Measurements from ENCODE around the gene ZNF777.
"Not testable (repeated sequence)": the region's sequence is repeated elsewhere in the genome, so short reads cannot be mapped to it uniquely, and the experiment has no call there.

ZNF777 gene

GRCh38 chr7:149460493-149461277 lies at the start of gene ZNF777:
Gene ZNF777 (minus strand): TSS chr7:149461062. CDS start chr7:149456022, 5,040 bp downstream.
- DNase-seq (ENCODE audit: low read depth in 2 of 3, low spot score in 1 of 3) = peak; percentile 64 to 75 (median 73)

GRCh38 chr7:149510248-149510647 lies 49.4 kb upstream of the ZNF777 start:
- no peak for DNase-seq (ENCODE audit: low read depth in 2 of 3, low spot score in 1 of 3)

DNA sequence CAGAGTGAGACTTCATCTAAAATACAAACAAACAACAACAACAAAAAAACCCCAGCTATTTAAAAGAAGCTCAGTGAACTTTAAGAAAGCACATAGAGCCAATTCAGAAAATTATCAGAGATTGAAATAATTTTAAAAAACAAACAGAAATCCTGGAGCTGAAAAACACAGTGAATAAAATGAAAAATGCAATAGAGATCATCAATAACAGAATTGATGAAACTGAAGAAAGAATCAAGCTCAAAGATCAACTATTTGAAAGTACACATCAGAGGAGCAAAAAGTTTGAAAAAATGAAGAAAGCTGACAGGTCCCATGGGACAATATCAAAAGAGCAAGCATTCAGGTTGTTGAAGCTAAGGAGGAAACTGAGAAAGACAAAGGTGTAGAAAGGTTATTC lies 48.9 kb upstream of the ZNF777 start:
- DNase-seq (ENCODE audit: low read depth in 2 of 3, low spot score in 1 of 3) = no peak

DNA sequence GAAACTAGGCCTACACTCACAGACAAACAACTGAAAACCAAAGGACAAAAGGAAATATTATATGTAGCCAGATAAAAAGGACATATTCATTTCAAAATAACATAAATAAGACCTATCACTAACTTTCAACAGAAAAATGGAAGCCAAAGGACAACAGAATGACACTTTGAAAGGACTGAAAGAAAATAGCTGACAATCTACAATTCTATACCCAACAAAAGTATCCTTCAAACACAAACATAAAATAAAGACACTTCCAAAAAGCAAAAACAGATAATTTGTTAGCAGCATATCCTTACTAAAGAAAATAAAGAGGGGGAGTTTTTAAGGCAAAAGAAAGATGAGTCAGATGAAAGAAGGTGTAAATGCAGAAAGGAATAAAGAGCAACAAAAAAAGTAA lies 44.7 kb upstream of the ZNF777 start:
- no peak for DNase-seq (ENCODE audit: low read depth in 2 of 3, low spot score in 1 of 3)

DNA sequence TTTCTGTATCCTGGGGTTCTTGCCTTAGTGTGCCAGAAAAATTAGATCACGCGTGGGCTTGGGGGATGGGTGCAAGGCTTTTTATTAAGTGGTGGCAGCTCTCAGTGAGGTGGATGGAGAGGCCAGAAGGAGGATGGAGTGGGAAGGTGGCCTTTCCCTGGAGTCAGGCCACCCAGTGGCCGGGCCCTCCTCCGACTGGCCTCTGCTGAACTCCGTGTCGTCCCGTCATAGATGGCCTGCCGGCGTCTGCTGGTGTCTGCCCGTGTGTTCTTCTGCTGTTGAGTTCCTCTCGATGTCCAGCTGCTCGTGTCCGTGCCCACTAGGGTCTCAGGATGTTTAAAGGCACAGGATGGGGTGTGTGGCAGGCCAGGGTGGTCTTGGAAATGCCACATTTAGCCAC lies 40.8 kb upstream of the ZNF777 start:
- DNase-seq (ENCODE audit: low read depth in 2 of 3, low spot score in 1 of 3) = no peak

DNA sequence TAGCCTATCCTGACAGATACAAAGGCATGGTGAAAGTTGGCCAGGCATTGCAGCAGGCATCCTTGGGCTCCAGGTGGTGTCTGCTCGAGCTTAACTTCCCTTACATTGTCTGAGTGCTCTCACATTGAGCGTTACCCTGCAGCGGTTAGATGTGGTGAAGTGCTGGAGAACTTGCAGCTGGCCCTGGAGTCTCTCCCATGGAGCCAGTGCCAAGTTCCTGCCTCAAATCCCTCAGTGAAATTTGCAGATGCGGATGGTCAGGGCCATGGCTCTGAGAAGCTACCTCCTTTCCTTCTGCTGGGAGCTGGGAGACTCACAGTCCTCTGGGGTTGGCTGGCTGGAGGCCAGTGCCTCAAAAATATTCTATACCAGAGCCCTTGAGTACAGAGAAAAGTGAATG lies 40.0 kb upstream of the ZNF777 start:
- DNase-seq (ENCODE audit: low read depth in 2 of 3, low spot score in 1 of 3) = no peak

GRCh38 chr7:149500201-149500600 lies 39.3 kb upstream of the ZNF777 start:
- DNase-seq (ENCODE audit: low read depth in 2 of 3, low spot score in 1 of 3) = no peak

- DNase-seq (ENCODE audit: low read depth in 2 of 3, low spot score in 1 of 3) = no peak
Measured at GRCh38 chr7:149498811-149499210, 37.9 kb upstream of the ZNF777 start.

DNA sequence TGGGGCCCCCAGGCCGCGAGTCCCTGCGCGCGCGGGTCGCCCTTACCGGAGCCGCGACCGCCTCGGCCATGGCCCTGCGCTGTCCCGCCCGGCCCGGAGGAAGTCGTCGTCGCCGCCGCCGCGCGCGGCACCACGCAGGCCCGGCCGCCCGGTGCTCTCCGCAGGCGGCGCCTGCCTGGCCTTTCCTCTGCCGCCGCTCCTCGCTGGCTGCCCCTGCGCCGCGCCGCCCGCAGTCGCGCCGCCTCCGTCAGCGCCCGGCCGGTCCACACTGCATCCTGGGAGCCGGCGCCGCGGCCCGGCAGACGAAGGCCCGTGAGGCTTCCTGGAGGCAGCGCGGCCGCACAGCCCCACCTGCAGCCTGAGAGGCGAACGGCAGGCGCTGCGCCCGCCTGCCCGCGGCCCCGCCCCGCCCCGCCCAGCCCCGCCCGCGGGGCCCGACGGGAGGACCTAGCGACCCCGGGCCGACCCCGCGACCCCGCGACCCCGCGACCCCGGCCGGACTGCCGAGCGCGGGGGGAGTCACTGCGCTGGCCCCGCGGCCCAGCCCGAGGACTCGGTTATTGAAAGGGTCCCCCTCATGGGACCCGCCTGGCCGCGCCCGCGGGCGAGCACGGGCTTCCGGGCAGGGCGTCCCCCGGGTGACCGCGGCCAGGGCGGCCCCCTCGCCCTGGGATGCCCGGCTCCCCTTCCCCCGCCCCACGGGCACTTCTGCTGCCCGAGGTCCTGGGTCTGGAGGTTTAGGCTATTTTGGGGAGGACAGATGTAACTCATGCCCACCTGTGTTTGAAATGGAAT lies 36.8 kb upstream of the ZNF777 start, which contains the start of gene ZNF746:
TSS of gene ZNF746 (minus strand) at position 343 of the 795 bp plus-strand sequence. CDS start at position 70, 273 bp downstream.
- peak; percentile 54 to 81 (median 74) for DNase-seq (ENCODE audit: low read depth in 2 of 3, low spot score in 1 of 3)

DNA sequence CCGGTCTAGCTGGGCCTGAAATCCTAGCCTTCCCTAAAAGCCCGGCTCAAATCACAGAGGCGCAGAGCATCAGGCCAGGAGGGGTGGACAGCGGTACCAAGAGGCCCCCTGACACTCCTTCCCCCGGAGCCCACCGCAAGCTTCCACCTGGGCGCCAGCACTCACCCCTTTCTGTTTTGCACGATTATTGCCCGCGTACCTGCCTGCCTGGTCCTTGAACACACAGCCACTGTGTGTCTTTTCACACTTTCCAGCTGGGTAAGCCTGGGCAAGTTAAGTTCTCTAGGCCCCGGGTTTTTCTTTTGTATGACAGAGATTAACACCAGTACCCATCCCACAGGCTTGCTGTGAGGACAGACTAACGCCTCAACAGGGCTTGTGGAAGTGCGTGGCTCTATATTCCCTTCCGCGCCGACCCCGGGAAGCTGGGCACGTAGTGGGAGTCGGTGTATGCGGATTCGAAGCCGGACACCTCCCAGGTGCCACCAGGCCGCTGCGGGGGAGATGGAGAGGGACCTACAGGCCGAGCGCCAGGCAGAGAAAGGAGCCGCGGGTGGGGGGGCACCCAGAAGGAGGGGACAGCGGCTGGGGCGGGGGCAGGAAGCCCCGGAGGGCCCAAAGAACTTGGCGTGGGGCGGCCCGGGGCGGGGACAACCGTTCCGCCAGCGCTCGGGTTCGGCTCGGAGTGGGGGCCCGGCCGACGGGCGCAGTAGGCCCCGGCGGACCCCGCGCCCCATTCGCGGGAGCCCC lies 36.0 kb upstream of the ZNF777 start:
- DNase-seq (ENCODE audit: low read depth in 2 of 3, low spot score in 1 of 3) = peak in 1 of 3 donors; percentile 39

DNA sequence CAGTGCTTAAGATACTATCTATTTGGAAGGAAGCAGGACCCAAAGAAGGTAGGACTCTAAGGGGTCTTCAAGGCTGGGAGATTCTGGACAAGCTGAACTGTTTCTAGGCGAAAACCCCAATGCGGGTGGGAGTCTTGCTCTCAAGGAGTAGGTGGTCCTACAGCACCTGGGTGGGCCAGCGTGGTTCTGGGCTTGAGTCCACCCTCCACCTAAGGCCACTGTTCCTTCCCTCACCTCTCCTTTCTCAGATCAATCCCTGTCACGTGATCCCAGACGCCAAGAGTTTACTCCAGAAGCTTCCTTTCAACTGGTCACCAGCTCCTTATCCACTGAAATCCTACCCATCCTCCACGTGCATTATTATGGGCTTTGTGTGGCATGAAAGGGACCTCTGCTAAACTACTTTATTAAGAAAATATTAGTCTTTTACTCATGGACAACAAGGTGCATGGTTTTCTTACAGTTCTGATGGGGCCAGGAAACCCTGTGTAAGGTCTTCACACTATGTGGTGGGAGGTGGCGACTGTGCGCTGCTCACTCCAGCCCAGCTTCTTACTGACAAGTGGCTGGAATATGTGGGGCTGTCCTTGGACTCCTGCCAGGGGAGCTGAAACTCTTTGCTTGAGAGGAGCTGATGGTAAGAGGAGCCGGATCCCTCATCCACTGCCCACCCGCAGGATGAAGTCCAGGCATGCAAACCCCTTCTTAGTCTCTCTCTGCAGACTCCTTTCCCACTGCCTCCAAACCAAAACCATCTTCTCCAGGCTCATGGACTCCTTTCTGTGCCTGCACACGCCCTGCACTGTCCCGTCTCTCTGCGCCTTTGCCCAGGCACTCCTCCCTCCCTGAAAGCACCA lies 35.2 kb upstream of the ZNF777 start:
- DNase-seq (ENCODE audit: low read depth in 2 of 3, low spot score in 1 of 3) = no peak

GRCh38 chr7:149494738-149495368 lies 34.0 kb upstream of the ZNF777 start:
- DNase-seq (ENCODE audit: low read depth in 2 of 3, low spot score in 1 of 3) = no peak

GRCh38 chr7:149493975-149494374 lies 33.1 kb upstream of the ZNF777 start:
- not testable (repeated sequence) for DNase-seq (ENCODE audit: low read depth in 2 of 3, low spot score in 1 of 3)

- DNase-seq (ENCODE audit: low read depth in 2 of 3, low spot score in 1 of 3) = no peak
Measured at GRCh38 chr7:149493366-149493765, 32.5 kb upstream of the ZNF777 start.

- DNase-seq (ENCODE audit: low read depth in 2 of 3, low spot score in 1 of 3) = no peak
Measured at GRCh38 chr7:149490083-149490760, 29.4 kb upstream of the ZNF777 start.

DNA sequence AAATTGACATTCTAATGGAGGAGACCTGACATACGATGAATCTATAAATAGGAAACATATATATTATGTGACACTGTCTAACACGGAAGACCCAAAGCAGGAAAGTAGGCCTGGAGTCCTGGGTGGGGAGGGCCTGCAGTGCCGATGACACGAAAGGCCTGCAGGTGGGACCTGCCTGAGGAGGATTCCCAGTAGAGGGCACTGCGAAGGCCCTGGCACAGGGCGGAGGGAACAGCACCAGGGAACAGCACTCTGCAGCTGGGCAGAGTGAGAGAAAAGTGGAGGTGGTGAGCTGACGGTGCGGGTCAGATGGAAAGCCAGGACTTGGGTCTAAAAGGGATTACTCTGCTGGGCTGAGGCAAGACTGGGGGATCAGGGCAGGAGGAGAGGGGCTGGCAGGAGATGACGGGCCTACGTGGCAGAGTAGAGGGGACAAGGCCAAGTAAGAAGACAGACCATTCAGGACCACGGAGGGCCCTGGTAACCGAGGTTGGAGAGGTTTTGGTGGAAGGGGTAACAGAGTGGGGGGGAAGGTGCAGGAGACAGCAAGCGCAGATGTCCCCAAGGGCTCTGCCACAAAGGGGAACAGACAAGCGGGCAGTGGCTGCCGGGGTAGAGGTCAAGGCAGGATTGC lies 28.6 kb upstream of the ZNF777 start:
- no peak for DNase-seq (ENCODE audit: low read depth in 2 of 3, low spot score in 1 of 3)

DNA sequence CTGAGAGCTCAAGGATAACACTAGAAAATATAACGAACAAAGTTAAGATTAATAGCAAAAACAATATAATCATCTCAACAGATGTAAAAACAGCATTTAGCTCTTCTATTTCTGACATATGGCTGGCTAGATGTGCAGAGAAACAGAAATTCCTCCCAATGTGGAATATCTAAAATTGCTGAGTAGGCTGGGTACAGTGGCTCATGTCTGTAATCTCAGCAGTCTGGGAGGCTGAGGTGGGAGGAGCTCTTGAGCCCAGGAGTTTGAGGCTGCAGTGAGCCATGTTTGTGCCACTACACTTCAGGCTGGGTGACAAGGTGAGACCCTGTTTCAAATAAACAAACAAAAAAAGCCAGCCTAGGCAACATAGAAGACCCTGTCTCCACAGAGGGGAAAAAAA lies 18.7 kb upstream of the ZNF777 start:
- DNase-seq (ENCODE audit: low read depth in 2 of 3, low spot score in 1 of 3) = no peak

- no peak for DNase-seq (ENCODE audit: low read depth in 2 of 3, low spot score in 1 of 3)
Measured at GRCh38 chr7:149478754-149479153, 17.9 kb upstream of the ZNF777 start.

Data from stimulated activated CD4-positive, alpha-beta T cell treated with anti-CD3 and anti-CD28 coated beads, Interleukin-12 subunit alpha, Interleukin-12 subunit beta, amount 100 ng/mL, for 48 hours (primary cell).